HG03159 (cell line): ENCODE results near the gene PDXK.
A peak's percentile ranks its signal among the peaks of the same experiment; 100 is the strongest.
"Not testable (repeated sequence)": the region's sequence is repeated elsewhere in the genome, so short reads cannot be mapped to it uniquely, and the experiment has no call there.

Experiments used
- ATAC-seq: cut with Tn5 transposase; IDR thresholded peaks from one replicate; pipeline ENCODE4 v1.9.1; 2021; ENCODE audit warnings: mild to moderate bottlenecking, moderate library complexity; ENCODE audit not compliant: unreplicated experiment

The PDXK gene

GRCh38 chr21:43718872-43719747, at the start of gene PDXK:
TSS of gene PDXK (plus strand) at chr21:43719129. CDS start at chr21:43719295, 166 bp downstream.
- ATAC-seq: peak; percentile 58

- ATAC-seq: no peak
These were observed 48.9 kb upstream of the PDXK start for GRCh38 chr21:43669828-43670605.

GRCh38 chr21:43675871-43676270, 43.1 kb upstream of the PDXK start:
- no peak for ATAC-seq

- ATAC-seq: no peak
These were observed 42.5 kb upstream of the PDXK start for GRCh38 chr21:43676391-43676790.

GRCh38 chr21:43679951-43680350, 39.0 kb upstream of the PDXK start:
- ATAC-seq: no peak

- ATAC-seq: not testable (repeated sequence)
These were observed 38.5 kb upstream of the PDXK start for GRCh38 chr21:43680421-43680820.

- ATAC-seq: no peak
These were observed 37.3 kb upstream of the PDXK start for GRCh38 chr21:43681650-43682049.

- no peak for ATAC-seq
These were observed 34.5 kb upstream of the PDXK start for GRCh38 chr21:43684424-43684823.

- no peak for ATAC-seq
These were observed 31.9 kb upstream of the PDXK start for GRCh38 chr21:43686811-43687565.

- ATAC-seq: no peak
These were observed 31.1 kb upstream of the PDXK start for GRCh38 chr21:43687566-43688399.

- no peak for ATAC-seq
These were observed 30.0 kb upstream of the PDXK start for GRCh38 chr21:43688906-43689305.

GRCh38 chr21:43689556-43690337, 29.2 kb upstream of the PDXK start:
- no peak for ATAC-seq

GRCh38 chr21:43690346-43690745, 28.6 kb upstream of the PDXK start:
- ATAC-seq: no peak

GRCh38 chr21:43691086-43691795, 27.7 kb upstream of the PDXK start:
- no peak for ATAC-seq

GRCh38 chr21:43691801-43692200, 27.1 kb upstream of the PDXK start:
- no peak for ATAC-seq

- no peak for ATAC-seq
These were observed 26.0 kb upstream of the PDXK start for GRCh38 chr21:43692949-43693348.

GRCh38 chr21:43693981-43694380, 24.9 kb upstream of the PDXK start:
- no peak for ATAC-seq

GRCh38 chr21:43694437-43695079, 24.4 kb upstream of the PDXK start:
- no peak for ATAC-seq
